HepG2 (cell line): Measurements from ENCODE around the gene ARF4. TPM values are rescaled to one million over a fixed set of nuclear protein-coding genes. Genes with fewer than 3 reads are reported as not detected.
A peak's percentile ranks its signal among the peaks of the same experiment; 100 is the strongest.

Experiments used
- ATAC-seq: fragments of 200-7000 bp; cut with Tn5 transposase; 3 replicates; pipeline ENCODE4 v1.9.1; 2020; ENCODE audit warnings: mild to moderate bottlenecking, moderate library complexity
- BruUV-seq: library from RNA; stranded (reverse); fragments of 400-500 nt; replicated peaks from 2 replicates; lab custom pipeline; 2021; lab: Mats Ljungman, UMichigan
- CTCF ChIA-PET: fragments of 300-600 bp; formaldehyde crosslinking; extraction: SDS; loops from one replicate; lab custom pipeline; 2021; ENCODE audit warnings: low total read pairs, inconsistent platforms, low intra/inter-chr PET ratio; lab: Yijun Ruan, JAX
- POLR2A ChIA-PET: fragments of 350-600 bp; sonication (Branson Sonifier 250); formaldehyde crosslinking; loops from one replicate; lab custom pipeline; 2020; ENCODE audit warnings: antibody characterized with exemption, inconsistent platforms; lab: Yijun Ruan, JAX
- DNase-seq: peaks from one replicate; pipeline ENCODE4 v3.0.0-alpha.2; 2015; ENCODE audit warnings: low spot score
- FAIRE-seq: peaks from 3 replicates; lab custom pipeline; 2011; peaks lifted over from hg19 to GRCh38; lab: Jason Lieb, UNC
- H2AFZ ChIP-seq: one replicate; pipeline ENCODE4 v1.6.1; 2011; ENCODE audit warnings: low read length, inconsistent platforms
- H3K27ac ChIP-seq: fragments of 300-600 bp; 3 replicates; pipeline ENCODE4 v1.8.0; 2011; ENCODE audit warnings: mixed run types, mild to moderate bottlenecking, mixed read lengths, low read length, inconsistent platforms; ENCODE audit not compliant: insufficient read depth; ENCODE audit errors: extremely low read length
- H3K27me3 ChIP-seq, 2 experiments: fragments of 200-600 bp in 1 of 2; 2 replicates in 1 of 2; 3 replicates in 1 of 2; pipeline versions ENCODE4 v1.6.0 to v1.8.0; 2011; ENCODE audit warnings: low read length in 2 of 2, mild to moderate bottlenecking in 2 of 2, moderate library complexity in 2 of 2, inconsistent platforms in 1 of 2; ENCODE audit not compliant: insufficient read depth in 2 of 2, control insufficient read depth in 1 of 2
- H3K36me3 ChIP-seq, 2 experiments: fragments of 200-600 bp in 1 of 2; replicated peaks in 1 of 2; 2 replicates in 1 of 2; 3 replicates in 1 of 2; pipeline versions ENCODE4 v1.5.1 to v1.8.0; 2011; ENCODE audit warnings: low read length in 2 of 2, inconsistent platforms in 1 of 2; ENCODE audit not compliant: insufficient read depth in 2 of 2, control insufficient read depth in 1 of 2
- H3K4me1 ChIP-seq: 2 replicates; pipeline ENCODE4 v1.5.1; 2012; ENCODE audit warnings: low read length, inconsistent platforms; ENCODE audit not compliant: insufficient read depth
- H3K4me2 ChIP-seq: 2 replicates; pipeline ENCODE4 v1.6.0; 2011; ENCODE audit warnings: low read depth, low read length, inconsistent platforms
- H3K4me3 ChIP-seq, 3 experiments: fragments of 200-600 bp in 1 of 3; sonication (generic), shearing (Covaris generic) in 1 of 3; replicated peaks in 1 of 3; 2 replicates each; pipeline ENCODE4 v1.5.1; 2011 to 2016; ENCODE audit warnings: low read length in 3 of 3, inconsistent platforms in 2 of 3, low read depth in 2 of 3, mild to moderate bottlenecking in 2 of 3, control low read depth in 1 of 3, mixed read lengths in 1 of 3; ENCODE audit not compliant: insufficient read depth in 1 of 3
- H3K79me2 ChIP-seq: one replicate; pipeline ENCODE4 v1.6.1; 2011; ENCODE audit warnings: low read length, inconsistent platforms; ENCODE audit not compliant: insufficient read depth
- H3K9ac ChIP-seq: 2 replicates; pipeline ENCODE4 v1.6.0; 2011; ENCODE audit warnings: mild to moderate bottlenecking, low read depth, low read length, inconsistent platforms; ENCODE audit not compliant: insufficient read depth
- H3K9me3 ChIP-seq: 2 replicates; pipeline ENCODE4 v1.5.1; 2012; ENCODE audit warnings: mild to moderate bottlenecking, low read length
- H4K20me1 ChIP-seq: 2 replicates; pipeline ENCODE4 v1.6.0; 2011; ENCODE audit warnings: inconsistent platforms, mild to moderate bottlenecking, low read length, moderate library complexity; ENCODE audit not compliant: insufficient read depth
- ARHGAP35 ChIP-seq: sonication (generic); formaldehyde crosslinking; IDR thresholded peaks from 2 replicates; pipeline ENCODE4 v1.9.0; 2022; ENCODE audit warnings: mild to moderate bottlenecking, inconsistent platforms, moderate library complexity, missing genetic modification reagents, borderline replicate concordance
- CEBPB ChIP-seq: IDR thresholded peaks from 2 replicates; pipeline ENCODE4 v1.6.1; 2011; ENCODE audit warnings: low read depth, low read length, improper control_type of control experiment, borderline replicate concordance
- DNMT1 ChIP-seq: sonication (generic); formaldehyde crosslinking; IDR thresholded peaks from 2 replicates; pipeline ENCODE4 v1.5.1; 2020; ENCODE audit warnings: mild to moderate bottlenecking, missing genetic modification reagents
- FOXO1 ChIP-seq: sonication (generic); formaldehyde crosslinking; IDR thresholded peaks from 2 replicates; pipeline ENCODE4 v1.4.0; 2020; ENCODE audit warnings: missing genetic modification reagents
- GTF3A ChIP-seq: sonication (generic); formaldehyde crosslinking; conservative IDR thresholded peaks from 2 replicates; pipeline ENCODE4 v1.4.0; 2020; ENCODE audit warnings: mild to moderate bottlenecking, missing genetic modification reagents
- NFE2 ChIP-seq: sonication (generic); formaldehyde crosslinking; IDR thresholded peaks from 2 replicates; pipeline ENCODE4 v1.4.0; 2020; ENCODE audit warnings: missing genetic modification reagents
- NFRKB ChIP-seq: fragments of 450-650 bp; IDR thresholded peaks from 2 replicates; pipeline ENCODE4 v1.6.1; 2017
- NR2F2 ChIP-seq: IDR thresholded peaks from 2 replicates; pipeline ENCODE4 v1.6.1; 2012; ENCODE audit warnings: low read depth, inconsistent platforms, borderline replicate concordance
- SATB2 ChIP-seq: sonication (generic); formaldehyde crosslinking; IDR thresholded peaks from 2 replicates; pipeline ENCODE4 v1.5.0; 2020; ENCODE audit warnings: missing genetic modification reagents
- SP2 ChIP-seq: sonication (generic); formaldehyde crosslinking; IDR thresholded peaks from 2 replicates; pipeline ENCODE4 v1.5.1; 2020; ENCODE audit warnings: mild to moderate bottlenecking, missing genetic modification reagents
- STAG1 ChIP-seq: sonication (generic); formaldehyde crosslinking; IDR thresholded peaks from 2 replicates; pipeline ENCODE4 v1.4.0; 2020; ENCODE audit warnings: missing genetic modification reagents
- SYNCRIP ChIP-seq: fragments of 200-400 bp; formaldehyde crosslinking; IDR thresholded peaks from 2 replicates; pipeline ENCODE4 v1.6.1; 2018; ENCODE audit warnings: mild to moderate bottlenecking, low read depth, low read length; ENCODE audit not compliant: insufficient read depth
- TBL1XR1 ChIP-seq: fragments of 150-350 bp; IDR thresholded peaks from 2 replicates; pipeline ENCODE4 v1.6.1; 2014; ENCODE audit warnings: borderline replicate concordance, low read length; ENCODE audit not compliant: partially characterized antibody
- TGIF2 ChIP-seq: IDR thresholded peaks from 2 replicates; pipeline ENCODE4 v1.6.1; 2016; ENCODE audit warnings: control low read depth, missing compliant biosample characterization
- ZNF296 ChIP-seq: sonication (generic); formaldehyde crosslinking; conservative IDR thresholded peaks from 2 replicates; pipeline ENCODE4 v1.5.0; 2020; ENCODE audit warnings: mild to moderate bottlenecking, missing genetic modification reagents
- WGBS: methylation state at CpG from one replicate; pipeline ENCODE4 v1.1.6; 2017; ENCODE audit warnings: low lambda C conversion rate; 5-methylcytosine and 5-hydroxymethylcytosine counted together
- in situ Hi-C: cut with HindIII; loops from 2 replicates; pipeline ENCODE4 v1.10.0; 2017; ENCODE audit warnings: low pct_unique_long_range_greater_than_20kb; ENCODE audit not compliant: extremely low pct_ligation_motif_present
- intact Hi-C: fragments of 100-400 bp; cut with micrococcal nuclease; formaldehyde crosslinking; loops from one replicate; pipeline ENCODE4 v1.10.0; 2022; ENCODE audit not compliant: unreplicated experiment
- polyA plus RNA-seq, 8 experiments: library from polyadenylated mRNA; depleted of rRNA in 3 of 8; stranded (reverse) in 7 of 8; unstranded in 1 of 8; fragments of >200 nt; fragmentation: Illumina TruSeq in 4 of 8; extraction: Trizol in 4 of 8; gene quantifications; 2 replicates each; pipeline versions ENCODE4 v1.2.1 to v1.2.3, GENCODE V29; 2011 to 2016; ENCODE audit warnings: low read depth in 4 of 8, missing spikeins in 1 of 8, mixed read lengths in 1 of 8; ENCODE audit not compliant: insufficient read depth in 1 of 8
- total RNA-seq, 5 experiments: library from RNA; depleted of rRNA; stranded (reverse); fragments of >200 nt; fragmentation: Illumina TruSeq; extraction: Trizol; gene quantifications; 2 replicates each; pipeline ENCODE4 v1.2.3, GENCODE V29; 2016; ENCODE audit warnings: low read depth in 1 of 5
- TF ChIP-seq, protein P1 (sequence below): sonication (generic); formaldehyde crosslinking; IDR thresholded peaks from 2 replicates; pipeline ENCODE4 v1.5.1; 2020; ENCODE audit warnings: missing genetic modification reagents, mild to moderate bottlenecking, borderline replicate concordance
- TF ChIP-seq, protein P2 (sequence below): sonication (generic); formaldehyde crosslinking; IDR thresholded peaks from 2 replicates; pipeline ENCODE4 v1.8.0; 2022; ENCODE audit warnings: missing genetic modification reagents, mild to moderate bottlenecking, inconsistent platforms, borderline replicate concordance
- TF ChIP-seq, protein P3 (sequence below): sonication (generic); formaldehyde crosslinking; IDR thresholded peaks from 2 replicates; pipeline ENCODE4 v1.5.0; 2020; ENCODE audit warnings: mild to moderate bottlenecking, missing genetic modification reagents
- TF ChIP-seq, protein P4 (sequence below): sonication (generic); formaldehyde crosslinking; IDR thresholded peaks from 2 replicates; pipeline ENCODE4 v1.9.0; 2022; ENCODE audit warnings: low read depth, missing genetic modification reagents

ARF4 gene
- total and polyA plus RNA-seq, 2 of the 13 experiments (the other 11 are each of a cell fraction or from before 2014, with no cell fraction given): 184 to 250 TPM

- H3K27me3 ChIP-seq: no peaks in the 10 kb centered on the region; a peak in 1 of 5 replicates
- peaks cover 0 to 3% of the 10 kb centered on the region in 2 experiments; a peak in 2 of 5 replicates for H3K36me3 ChIP-seq
- peak; percentile 46 for DNase-seq
- peaks cover 50% of the 10 kb centered on the region for H3K79me2 ChIP-seq
- no peak for FAIRE-seq
- WGBS: 0% methylated on average over 17 of the region's 29 CpGs
- intact Hi-C loops (loop anchor here (2.0 to 5.0 kb wide), 2 partner anchors 40 to 160 kb away; partner anchors contain the start of gene ARF4), in situ Hi-C loops (loop anchor here (10.0 kb wide), 1 partner anchor 162 kb away; no protein-coding TSS in a partner anchor)
- H3K9me3 ChIP-seq: no peaks in the 10 kb centered on the region
- peak overlapping the region; percentile 78 to 82 (median 80) for H3K4me3 ChIP-seq
- no peaks in the 10 kb centered on the region for H4K20me1 ChIP-seq
- no peak overlapping the region for H2AFZ ChIP-seq
- no TSS peak for BruUV-seq
- H3K4me1 ChIP-seq: peaks cover 38% of the 10 kb centered on the region
- H3K4me2 ChIP-seq: peak overlapping the region; percentile 98
- peak; percentile 64 for ATAC-seq
- peak overlapping the region; percentile 92 for H3K27ac ChIP-seq
- H3K9ac ChIP-seq: peak overlapping the region; percentile 94
- ChIA-PET CTCF (no interaction called here), POLR2A (interaction anchor here (0.6 to 3.3 kb wide), 5 partner anchors 11 to 700 kb away, joined by 3 to 36 read pairs (median 9); partner anchors contain the start of gene ARF4)
- peak; percentile 12; the same call in 1 of the 2 replicates for TF ChIP-seq STAG1 (CRISPR knock-in tag)
- TF ChIP-seq GTF3A (CRISPR knock-in tag): no peak
- TF ChIP-seq NFRKB: no peak
- no peak for TF ChIP-seq SYNCRIP
- no peak for TF ChIP-seq NFE2 (CRISPR knock-in tag)
- TF ChIP-seq DNMT1 (CRISPR knock-in tag): 0 out of 2 replicates have a peak, but pooled peaks have one; percentile 37
- no peak for TF ChIP-seq NR2F2
- TF ChIP-seq, protein P1, sequence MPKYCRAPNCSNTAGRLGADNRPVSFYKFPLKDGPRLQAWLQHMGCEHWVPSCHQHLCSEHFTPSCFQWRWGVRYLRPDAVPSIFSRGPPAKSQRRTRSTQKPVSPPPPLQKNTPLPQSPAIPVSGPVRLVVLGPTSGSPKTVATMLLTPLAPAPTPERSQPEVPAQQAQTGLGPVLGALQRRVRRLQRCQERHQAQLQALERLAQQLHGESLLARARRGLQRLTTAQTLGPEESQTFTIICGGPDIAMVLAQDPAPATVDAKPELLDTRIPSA (CRISPR knock-in tag): 0 out of 2 replicates have a peak, but pooled peaks have one; percentile 38
- TF ChIP-seq, protein P2, sequence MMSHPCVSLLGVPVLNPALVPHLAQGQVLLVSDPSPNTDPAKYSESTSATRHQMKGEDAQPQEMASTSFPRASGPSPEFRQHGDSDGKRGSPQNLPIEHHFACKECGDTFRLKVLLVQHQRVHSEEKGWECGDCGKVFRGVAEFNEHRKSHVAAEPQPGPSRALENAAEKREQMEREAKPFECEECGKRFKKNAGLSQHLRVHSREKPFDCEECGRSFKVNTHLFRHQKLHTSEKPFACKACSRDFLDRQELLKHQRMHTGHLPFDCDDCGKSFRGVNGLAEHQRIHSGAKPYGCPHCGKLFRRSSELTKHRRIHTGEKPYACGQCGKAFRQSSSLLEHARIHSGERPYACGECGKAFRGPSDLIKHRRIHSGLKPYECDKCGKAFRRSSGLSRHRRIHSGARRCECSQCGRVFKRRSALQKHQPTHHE (CRISPR knock-in tag): no peak
- TF ChIP-seq SP2 (CRISPR knock-in tag): no peak
- no peak for TF ChIP-seq FOXO1
- TF ChIP-seq TBL1XR1: no peak
- TF ChIP-seq, protein P3, sequence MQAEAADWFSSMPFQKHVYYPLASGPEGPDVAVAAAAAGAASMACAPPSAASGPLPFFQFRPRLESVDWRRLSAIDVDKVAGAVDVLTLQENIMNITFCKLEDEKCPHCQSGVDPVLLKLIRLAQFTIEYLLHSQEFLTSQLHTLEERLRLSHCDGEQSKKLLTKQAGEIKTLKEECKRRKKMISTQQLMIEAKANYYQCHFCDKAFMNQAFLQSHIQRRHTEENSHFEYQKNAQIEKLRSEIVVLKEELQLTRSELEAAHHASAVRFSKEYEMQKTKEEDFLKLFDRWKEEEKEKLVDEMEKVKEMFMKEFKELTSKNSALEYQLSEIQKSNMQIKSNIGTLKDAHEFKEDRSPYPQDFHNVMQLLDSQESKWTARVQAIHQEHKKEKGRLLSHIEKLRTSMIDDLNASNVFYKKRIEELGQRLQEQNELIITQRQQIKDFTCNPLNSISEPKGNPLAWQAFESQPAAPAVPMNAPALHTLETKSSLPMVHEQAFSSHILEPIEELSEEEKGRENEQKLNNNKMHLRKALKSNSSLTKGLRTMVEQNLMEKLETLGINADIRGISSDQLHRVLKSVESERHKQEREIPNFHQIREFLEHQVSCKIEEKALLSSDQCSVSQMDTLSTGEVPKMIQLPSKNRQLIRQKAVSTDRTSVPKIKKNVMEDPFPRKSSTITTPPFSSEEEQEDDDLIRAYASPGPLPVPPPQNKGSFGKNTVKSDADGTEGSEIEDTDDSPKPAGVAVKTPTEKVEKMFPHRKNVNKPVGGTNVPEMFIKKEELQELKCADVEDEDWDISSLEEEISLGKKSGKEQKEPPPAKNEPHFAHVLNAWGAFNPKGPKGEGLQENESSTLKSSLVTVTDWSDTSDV (CRISPR knock-in tag): peak; percentile 72
- TF ChIP-seq SATB2 (CRISPR knock-in tag): no peak
- TF ChIP-seq ARHGAP35 (CRISPR knock-in tag): 0 out of 2 replicates have a peak, but pooled peaks have one; percentile 34
- TF ChIP-seq ZNF296 (CRISPR knock-in tag): no peak
- TF ChIP-seq, protein P4, sequence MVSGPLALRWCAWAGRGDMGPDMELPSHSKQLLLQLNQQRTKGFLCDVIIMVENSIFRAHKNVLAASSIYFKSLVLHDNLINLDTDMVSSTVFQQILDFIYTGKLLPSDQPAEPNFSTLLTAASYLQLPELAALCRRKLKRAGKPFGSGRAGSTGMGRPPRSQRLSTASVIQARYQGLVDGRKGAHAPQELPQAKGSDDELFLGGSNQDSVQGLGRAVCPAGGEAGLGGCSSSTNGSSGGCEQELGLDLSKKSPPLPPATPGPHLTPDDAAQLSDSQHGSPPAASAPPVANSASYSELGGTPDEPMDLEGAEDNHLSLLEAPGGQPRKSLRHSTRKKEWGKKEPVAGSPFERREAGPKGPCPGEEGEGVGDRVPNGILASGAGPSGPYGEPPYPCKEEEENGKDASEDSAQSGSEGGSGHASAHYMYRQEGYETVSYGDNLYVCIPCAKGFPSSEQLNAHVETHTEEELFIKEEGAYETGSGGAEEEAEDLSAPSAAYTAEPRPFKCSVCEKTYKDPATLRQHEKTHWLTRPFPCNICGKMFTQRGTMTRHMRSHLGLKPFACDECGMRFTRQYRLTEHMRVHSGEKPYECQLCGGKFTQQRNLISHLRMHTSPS (CRISPR knock-in tag): no peak
- TF ChIP-seq CEBPB: peak; percentile 48; the same call in 1 of the 2 replicates
- TF ChIP-seq TGIF2: 0 out of 2 replicates have a peak, but pooled peaks have one; percentile 60
Measured at GRCh38 chr3:57557085-57557537, 40.0 kb downstream of the ARF4 start.
